Stimulated activated CD4-positive, alpha-beta T cell treated with anti-CD3 and anti-CD28 coated beads, Interleukin-1b, Interleukin-23, amount 100 ng/mL, for 48 hours (primary cell): Measurements from ENCODE around the gene KCP.

Source experiments
- DNase-seq: peaks from one replicate; pipeline ENCODE4 v3.0.0-alpha.2; 2020

Gene KCP

GRCh38 chr7:128904381-128905197 lies 5.9 kb downstream of the KCP start:
- DNase-seq: no peak

GRCh38 chr7:128903621-128904361 lies 6.7 kb downstream of the KCP start:
- no peak for DNase-seq

GRCh38 chr7:128902761-128903585 lies 7.5 kb downstream of the KCP start:
- no peak for DNase-seq

DNA sequence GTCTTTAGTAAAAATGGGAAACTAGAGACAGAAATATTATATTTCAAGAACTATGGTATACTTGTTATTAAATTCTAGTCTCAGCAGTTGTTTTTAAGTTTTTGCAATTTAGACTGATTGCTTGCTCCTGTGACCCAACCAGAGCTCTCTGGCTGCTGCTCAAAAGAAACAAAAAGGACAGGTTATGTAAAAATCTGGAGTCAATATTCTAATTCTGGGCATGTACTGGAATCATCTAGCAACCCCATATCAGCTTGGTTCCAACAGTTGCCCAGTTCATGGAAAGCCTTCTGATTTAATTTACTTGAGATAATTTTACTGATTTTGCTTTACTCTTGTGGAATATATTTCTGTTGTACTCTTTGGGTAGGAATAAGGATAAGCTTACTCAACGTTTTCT lies 10.3 kb downstream of the KCP start:
- DNase-seq: no peak

GRCh38 chr7:128899392-128899791 lies 11.1 kb downstream of the KCP start:
- no peak for DNase-seq

- DNase-seq: no peak
Measured at GRCh38 chr7:128895320-128895719, 15.2 kb downstream of the KCP start.

- DNase-seq: no peak
Measured at GRCh38 chr7:128894101-128894440, 16.4 kb downstream of the KCP start.

DNA sequence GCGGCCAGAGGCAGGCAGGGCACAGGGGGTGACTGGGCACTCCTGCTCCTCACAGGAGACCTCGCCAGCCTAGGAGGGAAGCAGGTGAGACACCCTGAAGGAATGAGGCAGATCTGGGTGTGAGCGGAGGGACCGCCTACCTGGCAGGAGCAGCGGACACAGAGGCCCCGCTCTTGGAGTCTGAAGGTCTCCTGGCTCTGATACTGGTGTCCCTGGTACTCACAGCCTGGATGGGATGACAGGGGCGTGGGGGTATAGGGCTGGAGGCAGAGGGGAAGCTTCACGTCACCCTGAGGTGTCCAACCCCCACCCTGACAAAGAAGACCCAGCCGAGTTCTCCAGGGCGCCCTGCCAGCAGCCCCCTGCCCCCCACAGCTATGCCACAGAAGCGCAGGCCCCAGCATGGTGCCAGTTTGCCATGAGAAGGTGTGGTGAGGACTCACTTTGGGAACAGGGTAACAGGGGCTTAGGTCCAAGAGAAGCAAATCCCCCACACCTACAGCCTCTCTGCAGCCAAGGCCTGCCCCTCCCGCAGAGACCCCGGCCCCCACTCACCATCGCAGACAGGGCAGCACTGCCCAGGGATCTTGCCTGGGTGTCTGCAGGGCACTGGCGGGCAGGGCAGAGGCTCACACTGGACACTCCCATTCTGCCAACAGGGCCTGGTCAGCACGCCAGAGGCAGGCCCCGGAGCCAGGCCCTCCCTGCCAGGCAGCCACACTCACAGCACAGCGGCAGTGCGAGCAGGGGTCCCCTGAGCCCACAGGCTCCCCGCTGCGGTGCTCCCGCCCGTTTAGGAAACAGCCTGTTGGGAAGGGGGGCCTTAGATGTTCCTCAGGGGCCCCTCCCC lies 17.0 kb downstream of the KCP start:
- DNase-seq: no peak

GRCh38 chr7:128892521-128893250 lies 17.8 kb downstream of the KCP start:
- no peak for DNase-seq

DNA sequence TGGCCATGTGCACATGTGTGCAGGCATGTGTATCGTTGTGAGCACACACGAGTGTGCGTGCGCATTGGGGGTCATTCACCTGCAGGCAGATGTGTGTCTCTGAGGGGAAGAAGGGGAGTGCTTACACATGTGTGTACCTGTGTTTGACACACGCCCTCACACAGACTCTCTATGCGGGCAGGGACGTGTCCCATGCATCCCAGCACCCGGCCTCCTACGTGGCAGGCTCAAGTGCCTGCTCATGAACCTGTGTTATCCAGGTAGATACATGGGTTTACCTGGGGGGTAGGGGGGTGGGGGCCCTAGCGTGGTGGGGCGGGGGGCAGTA lies 18.6 kb downstream of the KCP start:
- DNase-seq: no peak

GRCh38 chr7:128891110-128891941 lies 19.2 kb downstream of the KCP start:
- no peak for DNase-seq

DNA sequence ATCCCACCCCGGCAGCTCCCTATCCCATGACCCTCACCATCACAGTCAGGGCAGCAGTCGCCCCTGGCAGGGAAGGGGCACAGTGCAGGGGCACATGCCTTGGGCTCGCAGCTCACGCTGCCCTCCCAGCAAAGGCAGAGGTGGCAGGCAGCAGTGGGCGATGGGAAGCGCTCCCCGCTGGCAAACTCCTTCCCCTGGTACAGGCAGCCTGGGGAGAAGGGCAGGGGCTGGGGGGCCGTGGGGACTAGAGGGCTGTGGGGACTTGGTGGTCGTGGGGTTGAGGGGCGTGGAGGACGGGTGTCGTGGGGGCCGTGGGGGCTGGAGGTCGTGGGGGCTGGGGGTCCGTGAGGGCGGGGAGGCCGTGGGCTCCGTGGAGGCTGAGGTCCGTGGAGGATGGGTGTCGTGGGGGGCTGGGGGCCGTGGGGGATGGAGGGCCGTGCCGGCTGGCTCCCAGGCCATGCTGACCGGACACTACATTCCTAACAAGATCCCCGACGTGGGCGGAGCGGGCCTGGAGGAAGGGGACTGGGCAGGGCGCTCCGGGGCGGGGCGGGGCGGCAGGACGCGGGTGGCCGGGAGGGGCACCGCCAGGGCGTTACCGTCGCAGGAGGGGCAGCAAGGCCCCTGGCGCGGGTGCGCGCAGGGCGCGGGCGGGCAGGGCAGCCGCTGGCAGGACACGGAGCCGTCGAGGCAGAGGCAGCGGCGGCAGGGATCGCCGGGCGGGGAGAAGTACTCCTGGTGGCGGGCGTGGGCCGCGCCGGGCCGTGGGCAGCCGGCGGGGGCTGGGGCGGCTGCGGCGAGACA lies 20.0 kb downstream of the KCP start:
- no peak for DNase-seq

GRCh38 chr7:128889121-128889520 lies 21.4 kb downstream of the KCP start:
- no peak for DNase-seq

DNA sequence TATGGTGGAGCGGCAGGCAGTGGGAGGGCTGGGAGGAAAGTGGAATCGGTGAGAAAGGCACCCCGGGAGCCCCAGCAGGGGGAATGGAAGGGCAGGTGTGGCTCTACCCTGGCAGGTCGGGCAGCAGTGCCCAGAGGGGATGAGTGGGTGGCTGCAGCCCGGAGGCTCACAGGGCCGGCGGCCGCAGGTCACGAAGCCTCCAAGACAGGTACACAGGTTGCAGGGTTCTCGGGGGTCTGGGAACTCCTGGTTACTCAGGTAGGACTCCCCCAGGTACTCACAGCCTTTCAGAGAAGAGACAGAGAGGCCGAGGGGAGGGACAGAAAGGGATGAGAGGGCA lies 21.8 kb downstream of the KCP start:
- no peak for DNase-seq

- no peak for DNase-seq
Measured at GRCh38 chr7:128888039-128888755, 22.3 kb downstream of the KCP start.

GRCh38 chr7:128887169-128888038 lies 23.1 kb downstream of the KCP start:
- DNase-seq: no peak

GRCh38 chr7:128886391-128887168 lies 23.9 kb downstream of the KCP start:
- DNase-seq: no peak
